ENCODE data around the gene POLR3F. TPM values are rescaled to one million over a fixed set of nuclear protein-coding genes. Genes with fewer than 3 reads are reported as not detected.

POLR3F gene
- total RNA-seq, result 1 to 10 TPM; 8.0 to 8.8 TPM
- 10 to 100 TPM; 17.0 to 21.7 (median 18.9) TPM for polyA plus RNA-seq (ENCODE audit: insufficient read length in 6 of 6)
- long read RNA-seq, donor 1, transcript POLR3F-201 (9 exons, 2,416 nt), result major isoform, 5 of 5 reads
- long read RNA-seq, donor 1, partial matches to known transcripts, result 0 of 5 reads
- long read RNA-seq, donor 1, other reads (novel, unspliced or antisense), result 0 of 5 reads
- long read RNA-seq, donor 2, partial matches to known transcripts, result 0 of 3 reads
- long read RNA-seq, donor 2, other reads (novel, unspliced or antisense), result 0 of 3 reads
- long read RNA-seq, donor 3, partial matches to known transcripts, result 0 of 2 reads
- long read RNA-seq, donor 3, other reads (novel, unspliced or antisense), result 0 of 2 reads
- long read RNA-seq, donor 4, partial matches to known transcripts, result 0 of 4 reads
- long read RNA-seq, donor 4, other reads (novel, unspliced or antisense), result 0 of 4 reads
- long read RNA-seq, donor 5, partial matches to known transcripts, result 0 of 2 reads
- long read RNA-seq, donor 5, other reads (novel, unspliced or antisense), result 0 of 2 reads
- long read RNA-seq, donor 6, partial matches to known transcripts, result 0 of 5 reads
- long read RNA-seq, donor 6, other reads (novel, unspliced or antisense), result 0 of 5 reads
- long read RNA-seq, donor 7, partial matches to known transcripts, result 0 of 3 reads
- long read RNA-seq, donor 7, other reads (novel, unspliced or antisense), result 0 of 3 reads
- long read RNA-seq, donor 8, partial matches to known transcripts, result 0 of 2 reads
- long read RNA-seq, donor 8, other reads (novel, unspliced or antisense), result 0 of 2 reads
- long read RNA-seq, donor 9, result 0 reads
- long read RNA-seq, donor 10, partial matches to known transcripts, result 1 of 2 reads
- long read RNA-seq, donor 10, other reads (novel, unspliced or antisense), result 0 of 2 reads
- long read RNA-seq, donor 11, result 0 reads
- long read RNA-seq, donor 12, partial matches to known transcripts, result 0 of 2 reads
- long read RNA-seq, donor 12, other reads (novel, unspliced or antisense), result 0 of 2 reads

GRCh38 chr20:18466894-18467730 is at the start of gene POLR3F, which contains the start of gene DZANK1:
Gene POLR3F, plus strand, starts transcription at chr20:18467390. Its CDS starts 117 bp downstream, at chr20:18467507.
Gene DZANK1, minus strand, starts transcription at chr20:18467030. Its CDS starts 1,672 bp downstream, at chr20:18465358.
- Histone ChIP-seq H3K9me3 (no peaks in the 10 kb centered on the region), H3K4me3 (peak within 1 kb of the TSS; percentile 67 to 83), H3K4me1 (peaks cover 4 to 19% of the 10 kb centered on the region in 2 donors), H3K27me3 (no peaks in the 10 kb centered on the region), H3K27ac (peak within 1 kb of the TSS; percentile 77 to 88), H3K36me3 (peaks cover 0 to 29% of the 10 kb centered on the region in 2 donors)
- ATAC-seq, result peak; percentile 100
- intact Hi-C loops (cut with DNase I), result no loop called here
- TF ChIP-seq CTCF (IDR thresholded peaks at IDR 0.05), result no peak
- peak; percentile 96 to 98 (median 96) for DNase-seq

DNA sequence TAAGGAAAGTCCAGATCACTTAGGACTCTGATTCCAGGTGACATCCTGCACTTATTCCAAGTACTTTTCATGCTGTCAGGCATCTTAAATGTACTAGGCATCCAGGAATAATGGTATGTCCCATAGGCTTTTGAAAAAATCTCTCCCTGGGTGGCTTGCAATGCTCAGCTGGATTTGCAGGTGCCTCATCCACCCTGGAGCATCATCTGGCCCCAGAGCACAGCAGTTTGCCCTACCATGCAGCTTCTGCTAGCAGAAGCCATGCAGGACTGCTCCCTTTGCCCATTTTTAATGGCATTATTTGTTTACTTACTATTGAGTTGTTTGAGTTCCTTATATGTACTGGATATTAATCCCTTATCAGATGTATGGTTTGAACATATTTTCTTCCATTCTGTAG is 45.6 kb upstream of the POLR3F start:
- no peaks in the 10 kb centered on the region for H3K36me3 ChIP-seq
- H3K4me3 ChIP-seq, result no peak overlapping the region
- no peaks in the 10 kb centered on the region for H3K27me3 ChIP-seq
- TF ChIP-seq CTCF (IDR thresholded peaks at IDR 0.05), result no peak
- ATAC-seq (no peak), DNase-seq (no peak)
- H3K4me1 ChIP-seq, result peaks cover 0 to 2% of the 10 kb centered on the region in 2 donors
- intact Hi-C loops (cut with DNase I), result no loop called here
- H3K27ac ChIP-seq, result no peak overlapping the region
- H3K9me3 ChIP-seq, result no peaks in the 10 kb centered on the region

DNA sequence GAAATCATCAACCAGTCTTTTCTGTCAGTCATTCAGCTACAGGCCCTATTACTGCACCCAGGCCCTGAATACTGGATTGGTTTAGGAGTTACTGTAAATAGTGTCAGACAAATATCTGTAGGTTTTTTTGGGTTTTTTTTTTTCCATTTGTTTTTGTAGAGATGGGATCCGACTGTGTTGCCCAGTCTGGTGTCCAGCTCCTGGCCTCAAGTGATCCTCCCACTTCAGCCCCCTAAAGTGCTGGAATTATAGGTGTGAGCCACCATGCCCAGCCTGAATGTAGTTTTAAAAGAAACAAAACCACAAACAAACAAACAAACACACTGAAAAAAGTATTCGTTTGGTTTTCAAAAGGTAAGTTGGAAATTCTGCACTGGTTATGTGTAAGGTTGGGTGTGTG is 40.0 kb upstream of the POLR3F start:
- Histone ChIP-seq H3K27ac (no peak overlapping the region), H3K27me3 (no peaks in the 10 kb centered on the region), H3K9me3 (no peaks in the 10 kb centered on the region), H3K36me3 (no peaks in the 10 kb centered on the region), H3K4me3 (no peak overlapping the region), H3K4me1 (peaks cover 0 to 8% of the 10 kb centered on the region in 2 donors)
- no peak for TF ChIP-seq CTCF (IDR thresholded peaks at IDR 0.05)
- DNase-seq (no peak), ATAC-seq (no peak)
- intact Hi-C loops (cut with DNase I), result no loop called here

- Histone ChIP-seq H3K4me3 (no peak overlapping the region), H3K27ac (peak overlapping the region in 1 of 2 donors; percentile 28), H3K4me1 (peaks cover 0 to 8% of the 10 kb centered on the region in 2 donors), H3K9me3 (no peaks in the 10 kb centered on the region), H3K27me3 (no peaks in the 10 kb centered on the region), H3K36me3 (no peaks in the 10 kb centered on the region)
- DNase-seq (peak in 2 of 4 donors; percentile 50 to 51), ATAC-seq (peak; percentile 71)
- TF ChIP-seq CTCF (IDR thresholded peaks at IDR 0.05), result no peak
- intact Hi-C loops (cut with DNase I), result no loop called here
Observed at GRCh38 chr20:18428490-18429173, 38.6 kb upstream of the POLR3F start.
